22Rv1 (cell line): Measurements from ENCODE around the gene DPRX.

ENCODE experiments used
- CTCF ChIP-seq: fragments of 450-650 bp; IDR thresholded peaks from 2 replicates; pipeline ENCODE4 v1.5.1; 2017; ENCODE audit warnings: mild to moderate bottlenecking
- ZFX ChIP-seq: fragments of 450-650 bp; IDR thresholded peaks from 2 replicates; pipeline ENCODE4 v1.6.1; 2017; ENCODE audit warnings: antibody characterized with exemption, borderline replicate concordance

- TF ChIP-seq CTCF (no peak), ZFX (no peak)
Measured at GRCh38 chr19:53626976-53627375, 4.8 kb upstream of the DPRX start.
